COLO668 (cell line): ENCODE data around the gene PRDX2.

ENCODE experiments used
- DNase-seq: peaks from one replicate; lab custom pipeline; 2025; ENCODE audit not compliant: unreplicated experiment; lab: John Stamatoyannopoulos, UW

PRDX2 gene

GRCh38 chr19:12782424-12783290 is 18.9 kb downstream of the PRDX2 start:
- DNase-seq, result peak; percentile 85

- no peak for DNase-seq
Measured at GRCh38 chr19:12782174-12782423, 19.5 kb downstream of the PRDX2 start.

GRCh38 chr19:12779162-12779993 is 22.2 kb downstream of the PRDX2 start:
- peak; percentile 43 for DNase-seq

GRCh38 chr19:12778905-12779161 is 22.8 kb downstream of the PRDX2 start:
- no peak for DNase-seq

GRCh38 chr19:12778017-12778904 is 23.3 kb downstream of the PRDX2 start:
- peak; percentile 88 for DNase-seq

- DNase-seq, result peak; percentile 87
Measured at GRCh38 chr19:12777217-12778016, 24.2 kb downstream of the PRDX2 start.

- DNase-seq, result peak; percentile 99
Measured at GRCh38 chr19:12774588-12775555, 26.7 kb downstream of the PRDX2 start, which contains the start of gene HOOK2. HOOK2 (minus strand) TSS chr19:12775552; CDS start chr19:12775449, 103 bp downstream.

GRCh38 chr19:12773571-12773970 is 28.0 kb downstream of the PRDX2 start:
- no peak for DNase-seq

- no peak for DNase-seq
Measured at GRCh38 chr19:12772323-12772722, 29.3 kb downstream of the PRDX2 start.

GRCh38 chr19:12770922-12771321 is 30.7 kb downstream of the PRDX2 start:
- no peak for DNase-seq

- DNase-seq, result peak; percentile 94
Measured at GRCh38 chr19:12769689-12770088, 31.9 kb downstream of the PRDX2 start.

- no peak for DNase-seq
Measured at GRCh38 chr19:12767666-12768065, 33.9 kb downstream of the PRDX2 start.

GRCh38 chr19:12767150-12767549 is 34.5 kb downstream of the PRDX2 start:
- no peak for DNase-seq

GRCh38 chr19:12766051-12766521 is 35.5 kb downstream of the PRDX2 start:
- DNase-seq, result peak; percentile 60

GRCh38 chr19:12764698-12765097 is 36.9 kb downstream of the PRDX2 start:
- no peak for DNase-seq

- DNase-seq, result no peak
Measured at GRCh38 chr19:12763100-12763499, 38.5 kb downstream of the PRDX2 start.

- DNase-seq, result no peak
Measured at GRCh38 chr19:12759686-12760085, 41.9 kb downstream of the PRDX2 start.

GRCh38 chr19:12757544-12758274 is 43.9 kb downstream of the PRDX2 start:
- DNase-seq, result peak; percentile 79
